Tibial nerve (tissue), 3 donors: ENCODE measurements around the gene FAS.

Source experiments
- CTCF ChIP-seq, 5 experiments: fragments of 200-600 bp in 3 of 5; fragments of 450-650 bp in 2 of 5; sonication (generic) in 3 of 5; IDR thresholded peaks; one replicate each; pipeline ENCODE4 v1.5.1; 2016 to 2019; ENCODE audit warnings: antibody characterized with exemption in 5 of 5, mild to moderate bottlenecking in 3 of 5, moderate library complexity in 2 of 5
- POLR2A ChIP-seq, 2 donors: fragments of 450-650 bp; IDR thresholded peaks; one replicate each; pipeline ENCODE4 v1.6.1; 2017; ENCODE audit warnings: antibody characterized with exemption in 2 of 2, mild to moderate bottlenecking in 2 of 2, moderate library complexity in 2 of 2

- no peak for TF ChIP-seq CTCF (IDR thresholded peaks at IDR 0.05)
- TF ChIP-seq POLR2A (IDR thresholded peaks at IDR 0.05): no peak
These were observed 46.8 kb upstream of the FAS start for GRCh38 chr10:88943778-88944177.
